A549 (cell line): ENCODE data around the gene SLC36A1. TPM values are rescaled to one million over a fixed set of nuclear protein-coding genes. Genes with fewer than 3 reads are reported as not detected.

ENCODE experiments used
- ATAC-seq, 2 experiments: fragments of 200-7000 bp in 1 of 2; fragments of >200 bp in 1 of 2; cut with Nextera tagmentation in 1 of 2; cut with Tn5 transposase in 1 of 2; 3 replicates each; pipeline versions ENCODE4 v1.8.0 to v1.9.1; 2018 to 2020; ENCODE audit warnings: mild to moderate bottlenecking in 1 of 2, moderate library complexity in 1 of 2
- CTCF ChIA-PET: fragments of 300-600 bp; sonication (Branson Sonifier 250); formaldehyde crosslinking; extraction: SDS; loops from one replicate; lab custom pipeline; 2021; ENCODE audit warnings: antibody characterized with exemption, inconsistent platforms; lab: Yijun Ruan, JAX
- POLR2A ChIA-PET: fragments of 350-600 bp; formaldehyde crosslinking; extraction: SDS; loops from one replicate; lab custom pipeline; 2021; ENCODE audit warnings: antibody characterized with exemption, inconsistent platforms; lab: Yijun Ruan, JAX
- DNase-seq, 2 experiments: peaks; one replicate each; pipeline versions ENCODE4 v3.0.0 to v3.0.0-alpha.2; 2011 to 2016; ENCODE audit warnings: low read depth in 1 of 2, low spot score in 1 of 2
- FAIRE-seq: peaks from 2 replicates; lab custom pipeline; 2011; peaks lifted over from hg19 to GRCh38; lab: Jason Lieb, UNC
- H3K27ac ChIP-seq, 2 experiments: fragments of >200 bp; sonication (Bioruptor Twin); formaldehyde crosslinking; 3 replicates each; pipeline ENCODE4 v1.5.1; 2016 to 2017
- H3K4me1 ChIP-seq: fragments of >200 bp; sonication (Bioruptor Twin); formaldehyde crosslinking; 3 replicates; pipeline ENCODE4 v1.6.1; 2016
- H3K4me2 ChIP-seq: fragments of >200 bp; sonication (Bioruptor Twin); formaldehyde crosslinking; 3 replicates; pipeline ENCODE4 v1.6.1; 2016
- H3K4me3 ChIP-seq: fragments of >200 bp; sonication (Bioruptor Twin); formaldehyde crosslinking; 3 replicates; pipeline ENCODE4 v1.5.1; 2016
- H3K9me3 ChIP-seq: fragments of >200 bp; sonication (Bioruptor Twin); formaldehyde crosslinking; 3 replicates; pipeline ENCODE4 v1.6.1; 2016
- BHLHE40 ChIP-seq: IDR thresholded peaks from 2 replicates; pipeline ENCODE4 v1.6.1; 2012; ENCODE audit warnings: low read depth, low read length, inconsistent platforms
- CBX8 ChIP-seq: fragments of 200-600 bp; sonication (generic); IDR thresholded peaks from 2 replicates; pipeline ENCODE4 v1.6.1; 2016
- CEBPB ChIP-seq, 2 experiments: fragments of >200 bp in 1 of 2; sonication (Bioruptor Twin) in 1 of 2; formaldehyde crosslinking in 1 of 2; IDR thresholded peaks; 2 replicates each; pipeline ENCODE4 v1.6.1; 2012 to 2016
- EHMT2 ChIP-seq: fragments of 200-600 bp; sonication (generic); IDR thresholded peaks from 2 replicates; pipeline ENCODE4 v1.6.1; 2016; ENCODE audit warnings: antibody characterized with exemption, low read depth, mild to moderate bottlenecking, moderate library complexity
- FOSL2 ChIP-seq, 2 experiments: fragments of 450-650 bp in 1 of 2; fragments of >200 bp in 1 of 2; sonication (Bioruptor Twin) in 1 of 2; formaldehyde crosslinking; IDR thresholded peaks; 2 replicates each; pipeline versions ENCODE4 v1.5.0 to v1.6.1; 2016 to 2020; ENCODE audit warnings: mild to moderate bottlenecking in 1 of 2, moderate library complexity in 1 of 2
- GATA3 ChIP-seq: IDR thresholded peaks from 2 replicates; pipeline ENCODE4 v1.6.1; 2012; ENCODE audit warnings: borderline replicate concordance
- HDAC2 ChIP-seq: fragments of 200-600 bp; sonication (generic); IDR thresholded peaks from 2 replicates; pipeline ENCODE4 v1.6.1; 2016
- HOXB5 ChIP-seq: fragments of 250-450 bp; sonication (Bioruptor Pico); IDR thresholded peaks from 2 replicates; pipeline ENCODE4 v1.5.0; 2020; ENCODE audit warnings: mild to moderate bottlenecking, moderate library complexity
- JUN ChIP-seq, 2 experiments: fragments of >200 bp; sonication (Bioruptor Twin); formaldehyde crosslinking; IDR thresholded peaks; 2 replicates in 1 of 2; 3 replicates in 1 of 2; pipeline ENCODE4 v1.6.1; 2016 to 2017
- JUNB ChIP-seq: fragments of >200 bp; sonication (Bioruptor Twin); formaldehyde crosslinking; IDR thresholded peaks from 2 replicates; pipeline ENCODE4 v1.6.1; 2016
- KDM1A ChIP-seq: fragments of 200-600 bp; sonication (generic); IDR thresholded peaks from 2 replicates; pipeline ENCODE4 v1.6.1; 2016; ENCODE audit warnings: low read depth, mild to moderate bottlenecking
- MAZ ChIP-seq: fragments of 150-350 bp; IDR thresholded peaks from 2 replicates; pipeline ENCODE4 v1.6.1; 2014; ENCODE audit warnings: antibody characterized with exemption, low read depth, low read length, borderline replicate concordance
- NR3C1 ChIP-seq: fragments of >200 bp; sonication (Bioruptor Twin); formaldehyde crosslinking; IDR thresholded peaks from 3 replicates; pipeline ENCODE4 v1.6.1; 2017
- SREBF2 ChIP-seq: fragments of 450-650 bp; IDR thresholded peaks from 2 replicates; pipeline ENCODE4 v1.6.1; 2014; ENCODE audit warnings: mild to moderate bottlenecking, moderate library complexity
- TFCP2L1 ChIP-seq: fragments of 250-450 bp; sonication (Bioruptor Pico); IDR thresholded peaks from 2 replicates; pipeline ENCODE4 v1.5.0; 2021; ENCODE audit warnings: mild to moderate bottlenecking
- ZC3H11A ChIP-seq: fragments of 450-650 bp; IDR thresholded peaks from 2 replicates; pipeline ENCODE4 v1.6.1; 2014; ENCODE audit warnings: antibody characterized with exemption, mild to moderate bottlenecking
- ZFP36 ChIP-seq: fragments of 450-650 bp; IDR thresholded peaks from 2 replicates; pipeline ENCODE4 v1.6.1; 2014; ENCODE audit warnings: borderline replicate concordance; ENCODE audit not compliant: partially characterized antibody
- WGBS: methylation state at CpG from one replicate; pipeline ENCODE4 v1.1.6; 2017; ENCODE audit errors: missing lambda C conversion rate; 5-methylcytosine and 5-hydroxymethylcytosine counted together
- polyA plus RNA-seq, 4 experiments: library from polyadenylated mRNA; depleted of rRNA in 3 of 4; stranded (reverse); fragments of >200 nt; fragmentation: RNase III in 1 of 4; extraction: RNeasy Plus Mini Kit Qiagen cat#74134 plus additional on column Dnase treatment in 1 of 4; gene quantifications; 2 replicates in 3 of 4; 3 replicates in 1 of 4; pipeline ENCODE4 v1.2.3, GENCODE V29; 2011 to 2017
- TF ChIP-seq, protein P1 (sequence below): fragments of 200-600 bp; sonication (generic); IDR thresholded peaks from 2 replicates; pipeline ENCODE4 v1.6.1; 2016; ENCODE audit warnings: antibody characterized with exemption, mild to moderate bottlenecking, moderate library complexity
- TF ChIP-seq, protein P2 (sequence below): fragments of 250-450 bp; sonication (Bioruptor Pico); IDR thresholded peaks from 2 replicates; pipeline ENCODE4 v1.5.0; 2021; ENCODE audit warnings: mild to moderate bottlenecking, moderate library complexity, borderline replicate concordance
- TF ChIP-seq, protein P3 (sequence below): fragments of 150-350 bp; IDR thresholded peaks from 2 replicates; pipeline ENCODE4 v1.6.1; 2014; ENCODE audit warnings: low read depth, mild to moderate bottlenecking, low read length
- TF ChIP-seq, protein P4 (sequence below): IDR thresholded peaks from 2 replicates; pipeline ENCODE4 v1.6.1; 2012; ENCODE audit warnings: low read depth, borderline replicate concordance
- TF ChIP-seq, protein P5 (sequence below): IDR thresholded peaks from 2 replicates; pipeline ENCODE4 v1.6.1; 2012
- TF ChIP-seq, protein P6 (sequence below): fragments of 250-450 bp; sonication (Bioruptor Pico); IDR thresholded peaks from 2 replicates; pipeline ENCODE4 v1.5.0; 2020; ENCODE audit warnings: low read depth, mild to moderate bottlenecking, moderate library complexity

Gene SLC36A1
- polyA plus RNA-seq, 2 of the 4 experiments (the other 2 are of a cell fraction) = 7.4 to 10.8 TPM

DNA sequence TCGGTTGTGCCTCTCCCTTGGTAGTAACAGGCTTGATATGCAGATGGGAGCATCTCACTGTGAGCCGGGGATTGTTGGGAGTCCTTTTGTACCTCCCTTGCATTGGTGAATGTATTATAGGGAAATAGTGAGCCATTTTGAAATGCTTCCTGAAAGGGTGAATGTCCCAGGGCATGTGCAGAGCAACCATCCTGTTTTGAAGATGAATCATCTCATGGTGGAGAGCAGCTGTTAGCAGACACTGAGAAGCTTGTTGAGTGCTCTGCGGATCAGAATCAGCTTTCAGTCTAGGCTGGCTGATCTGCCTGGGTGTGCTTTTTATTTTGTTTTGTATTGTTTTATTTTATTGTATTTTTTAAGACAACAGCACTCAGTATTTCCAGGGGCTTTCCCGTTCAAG, 29.7 kb downstream of the SLC36A1 start:
- WGBS = 77% methylated on average over 4 of the region's 4 CpGs
- Histone ChIP-seq H3K9me3 (no peaks in the 10 kb centered on the region), H3K4me3 (no peak overlapping the region), H3K4me1 (no peaks in the 10 kb centered on the region), H3K4me2 (no peak overlapping the region), H3K27ac (no peak overlapping the region)
- CTCF ChIA-PET = interaction anchor here (1.1 to 2.1 kb wide), 2 partner anchors 12 to 29 kb away, joined by 3 to 5 read pairs; partner anchors contain the start of gene SLC36A1
- DNase-seq (no peak), FAIRE-seq (no peak), ATAC-seq (no peak)
- POLR2A ChIA-PET = no interaction called here
- TF ChIP-seq FOSL2 (IDR thresholded peaks at IDR 0.05) (no peak), FOSL2 (CRISPR knock-in tag; IDR thresholded peaks at IDR 0.05) (no peak), ZFP36 (no peak), HDAC2 (no peak), NR3C1 (no peak)
- TF ChIP-seq, protein P1, sequence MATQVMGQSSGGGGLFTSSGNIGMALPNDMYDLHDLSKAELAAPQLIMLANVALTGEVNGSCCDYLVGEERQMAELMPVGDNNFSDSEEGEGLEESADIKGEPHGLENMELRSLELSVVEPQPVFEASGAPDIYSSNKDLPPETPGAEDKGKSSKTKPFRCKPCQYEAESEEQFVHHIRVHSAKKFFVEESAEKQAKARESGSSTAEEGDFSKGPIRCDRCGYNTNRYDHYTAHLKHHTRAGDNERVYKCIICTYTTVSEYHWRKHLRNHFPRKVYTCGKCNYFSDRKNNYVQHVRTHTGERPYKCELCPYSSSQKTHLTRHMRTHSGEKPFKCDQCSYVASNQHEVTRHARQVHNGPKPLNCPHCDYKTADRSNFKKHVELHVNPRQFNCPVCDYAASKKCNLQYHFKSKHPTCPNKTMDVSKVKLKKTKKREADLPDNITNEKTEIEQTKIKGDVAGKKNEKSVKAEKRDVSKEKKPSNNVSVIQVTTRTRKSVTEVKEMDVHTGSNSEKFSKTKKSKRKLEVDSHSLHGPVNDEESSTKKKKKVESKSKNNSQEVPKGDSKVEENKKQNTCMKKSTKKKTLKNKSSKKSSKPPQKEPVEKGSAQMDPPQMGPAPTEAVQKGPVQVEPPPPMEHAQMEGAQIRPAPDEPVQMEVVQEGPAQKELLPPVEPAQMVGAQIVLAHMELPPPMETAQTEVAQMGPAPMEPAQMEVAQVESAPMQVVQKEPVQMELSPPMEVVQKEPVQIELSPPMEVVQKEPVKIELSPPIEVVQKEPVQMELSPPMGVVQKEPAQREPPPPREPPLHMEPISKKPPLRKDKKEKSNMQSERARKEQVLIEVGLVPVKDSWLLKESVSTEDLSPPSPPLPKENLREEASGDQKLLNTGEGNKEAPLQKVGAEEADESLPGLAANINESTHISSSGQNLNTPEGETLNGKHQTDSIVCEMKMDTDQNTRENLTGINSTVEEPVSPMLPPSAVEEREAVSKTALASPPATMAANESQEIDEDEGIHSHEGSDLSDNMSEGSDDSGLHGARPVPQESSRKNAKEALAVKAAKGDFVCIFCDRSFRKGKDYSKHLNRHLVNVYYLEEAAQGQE = no peak

DNA sequence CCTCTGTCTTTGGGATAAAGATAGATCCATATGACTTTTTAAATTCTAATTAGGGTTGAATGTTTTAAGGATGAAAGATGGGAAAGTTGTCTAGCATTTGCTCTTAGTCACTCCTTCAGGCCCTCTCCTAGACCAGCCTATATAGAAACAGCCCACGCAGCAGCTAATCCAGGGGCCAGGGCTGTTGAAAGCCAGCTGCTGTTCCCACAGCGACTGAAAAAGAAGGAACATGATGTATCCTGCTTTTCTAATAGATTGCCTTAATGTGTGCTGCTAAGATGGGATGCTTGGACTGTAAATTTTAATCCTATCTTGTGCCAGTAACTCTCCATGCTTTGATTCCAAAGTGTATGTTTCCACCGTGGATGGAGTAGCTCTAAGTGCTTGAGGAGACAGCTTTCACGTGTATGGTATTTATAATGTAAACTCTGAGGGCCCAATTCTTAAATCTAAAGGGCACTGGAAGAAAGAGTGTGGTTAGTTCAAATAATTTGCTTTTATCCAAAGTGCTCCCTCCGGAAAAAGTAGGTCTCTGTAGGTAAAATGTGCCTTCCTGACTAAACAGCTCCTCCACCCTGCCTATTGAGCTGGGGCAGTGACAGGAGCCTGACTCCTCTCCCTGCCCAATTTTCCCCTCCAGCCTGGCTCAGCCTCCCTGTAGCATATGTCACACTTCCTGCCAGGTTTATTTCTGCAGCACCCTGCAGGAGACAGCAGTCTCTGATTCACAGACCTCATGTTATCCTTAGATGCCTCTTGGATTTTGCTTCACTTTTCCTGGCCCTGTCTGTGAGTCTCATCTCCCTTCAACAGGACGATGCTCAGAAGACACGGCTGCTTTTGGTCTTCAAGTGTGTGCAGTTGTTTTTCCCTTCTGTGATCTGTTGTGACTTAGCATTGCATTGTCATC, 33.2 kb downstream of the SLC36A1 start:
- Histone ChIP-seq H3K9me3 (no peaks in the 10 kb centered on the region), H3K27ac (no peak overlapping the region), H3K4me2 (no peak overlapping the region), H3K4me3 (no peak overlapping the region), H3K4me1 (no peaks in the 10 kb centered on the region)
- DNase-seq (no peak), FAIRE-seq (no peak), ATAC-seq (no peak)
- TF ChIP-seq ZC3H11A (no peak), JUN (IDR thresholded peaks at IDR 0.05) (no peak), CBX8 (no peak), MAZ (no peak), SREBF2 (no peak), CEBPB (IDR thresholded peaks at IDR 0.05) (no peak), EHMT2 (no peak), TFCP2L1 (CRISPR knock-in tag) (no peak), GATA3 (no peak), HOXB5 (no peak), JUNB (no peak), BHLHE40 (no peak), KDM1A (no peak)
- TF ChIP-seq, protein P2, sequence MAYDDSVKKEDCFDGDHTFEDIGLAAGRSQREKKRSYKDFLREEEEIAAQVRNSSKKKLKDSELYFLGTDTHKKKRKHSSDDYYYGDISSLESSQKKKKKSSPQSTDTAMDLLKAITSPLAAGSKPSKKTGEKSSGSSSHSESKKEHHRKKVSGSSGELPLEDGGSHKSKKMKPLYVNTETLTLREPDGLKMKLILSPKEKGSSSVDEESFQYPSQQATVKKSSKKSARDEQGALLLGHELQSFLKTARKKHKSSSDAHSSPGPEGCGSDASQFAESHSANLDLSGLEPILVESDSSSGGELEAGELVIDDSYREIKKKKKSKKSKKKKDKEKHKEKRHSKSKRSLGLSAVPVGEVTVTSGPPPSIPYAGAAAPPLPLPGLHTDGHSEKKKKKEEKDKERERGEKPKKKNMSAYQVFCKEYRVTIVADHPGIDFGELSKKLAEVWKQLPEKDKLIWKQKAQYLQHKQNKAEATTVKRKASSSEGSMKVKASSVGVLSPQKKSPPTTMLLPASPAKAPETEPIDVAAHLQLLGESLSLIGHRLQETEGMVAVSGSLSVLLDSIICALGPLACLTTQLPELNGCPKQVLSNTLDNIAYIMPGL (CRISPR knock-in tag) = no peak
- TF ChIP-seq, protein P3, sequence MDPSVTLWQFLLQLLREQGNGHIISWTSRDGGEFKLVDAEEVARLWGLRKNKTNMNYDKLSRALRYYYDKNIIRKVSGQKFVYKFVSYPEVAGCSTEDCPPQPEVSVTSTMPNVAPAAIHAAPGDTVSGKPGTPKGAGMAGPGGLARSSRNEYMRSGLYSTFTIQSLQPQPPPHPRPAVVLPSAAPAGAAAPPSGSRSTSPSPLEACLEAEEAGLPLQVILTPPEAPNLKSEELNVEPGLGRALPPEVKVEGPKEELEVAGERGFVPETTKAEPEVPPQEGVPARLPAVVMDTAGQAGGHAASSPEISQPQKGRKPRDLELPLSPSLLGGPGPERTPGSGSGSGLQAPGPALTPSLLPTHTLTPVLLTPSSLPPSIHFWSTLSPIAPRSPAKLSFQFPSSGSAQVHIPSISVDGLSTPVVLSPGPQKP = no peak
- TF ChIP-seq, protein P4, sequence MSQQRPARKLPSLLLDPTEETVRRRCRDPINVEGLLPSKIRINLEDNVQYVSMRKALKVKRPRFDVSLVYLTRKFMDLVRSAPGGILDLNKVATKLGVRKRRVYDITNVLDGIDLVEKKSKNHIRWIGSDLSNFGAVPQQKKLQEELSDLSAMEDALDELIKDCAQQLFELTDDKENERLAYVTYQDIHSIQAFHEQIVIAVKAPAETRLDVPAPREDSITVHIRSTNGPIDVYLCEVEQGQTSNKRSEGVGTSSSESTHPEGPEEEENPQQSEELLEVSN = no peak
- TF ChIP-seq, protein P5, sequence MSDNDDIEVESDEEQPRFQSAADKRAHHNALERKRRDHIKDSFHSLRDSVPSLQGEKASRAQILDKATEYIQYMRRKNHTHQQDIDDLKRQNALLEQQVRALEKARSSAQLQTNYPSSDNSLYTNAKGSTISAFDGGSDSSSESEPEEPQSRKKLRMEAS = no peak
- TF ChIP-seq, protein P1 = no peak
- TF ChIP-seq, protein P6, sequence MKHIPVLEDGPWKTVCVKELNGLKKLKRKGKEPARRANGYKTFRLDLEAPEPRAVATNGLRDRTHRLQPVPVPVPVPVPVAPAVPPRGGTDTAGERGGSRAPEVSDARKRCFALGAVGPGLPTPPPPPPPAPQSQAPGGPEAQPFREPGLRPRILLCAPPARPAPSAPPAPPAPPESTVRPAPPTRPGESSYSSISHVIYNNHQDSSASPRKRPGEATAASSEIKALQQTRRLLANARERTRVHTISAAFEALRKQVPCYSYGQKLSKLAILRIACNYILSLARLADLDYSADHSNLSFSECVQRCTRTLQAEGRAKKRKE = no peak
- ChIA-PET POLR2A (no interaction called here), CTCF (interaction anchor here (2.2 kb wide), 1 partner anchor 33 kb away, joined by 5 read pairs; the partner anchor contains the start of gene SLC36A1)
- WGBS = 84% methylated on average over 7 of the region's 7 CpGs
